Fibroblast of skin of right biceps (primary cell): ENCODE results near the gene ZG16B.

Source experiments
- DNase-seq: peaks from one replicate; pipeline ENCODE4 v3.0.0-alpha.2; 2013

Gene ZG16B

GRCh38 chr16:2829501-2830354 lies at the start of gene ZG16B:
Gene ZG16B (plus strand): TSS chr16:2830303. CDS start chr16:2830442, 139 bp downstream.
- DNase-seq = no peak

GRCh38 chr16:2782583-2783351 lies 47.3 kb upstream of the ZG16B start:
- DNase-seq = no peak

DNA sequence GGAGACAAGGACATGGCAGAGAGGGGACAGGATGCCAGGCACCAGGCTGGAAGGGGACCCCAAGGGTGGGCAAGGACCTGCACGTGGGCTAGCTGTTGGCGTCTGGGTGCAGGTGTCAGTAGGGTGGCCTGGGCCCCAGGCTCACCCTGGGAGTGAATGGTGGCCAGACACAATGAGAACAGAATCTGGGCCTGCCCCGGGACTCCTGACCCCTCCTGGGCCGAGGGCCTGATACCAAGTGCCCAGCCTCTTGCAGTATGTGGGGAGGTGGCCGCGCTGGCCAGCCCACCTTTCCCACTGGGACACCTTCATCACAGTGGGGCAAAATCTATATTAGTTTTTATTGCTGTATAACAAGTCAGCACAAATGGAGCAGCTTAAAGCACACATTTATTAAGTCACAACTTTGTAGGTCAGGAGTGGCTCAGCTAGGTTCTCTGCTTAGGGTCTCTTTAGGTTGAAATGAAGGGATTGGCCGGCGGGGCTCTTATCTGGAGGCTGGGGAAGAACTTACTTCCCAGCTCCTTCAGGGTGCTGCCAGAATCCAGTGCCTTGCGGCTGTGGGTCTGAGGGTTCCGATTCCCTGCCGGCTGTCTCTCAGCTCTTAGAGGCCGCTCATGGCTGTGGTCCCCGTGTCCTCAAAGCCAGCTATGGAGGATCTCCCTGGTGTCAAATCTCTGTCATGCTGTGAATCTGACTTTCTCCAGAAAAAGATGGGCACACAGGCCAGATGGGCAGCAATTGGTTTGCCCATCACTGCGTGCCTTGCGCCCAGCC lies 46.3 kb upstream of the ZG16B start:
- no peak for DNase-seq

DNA sequence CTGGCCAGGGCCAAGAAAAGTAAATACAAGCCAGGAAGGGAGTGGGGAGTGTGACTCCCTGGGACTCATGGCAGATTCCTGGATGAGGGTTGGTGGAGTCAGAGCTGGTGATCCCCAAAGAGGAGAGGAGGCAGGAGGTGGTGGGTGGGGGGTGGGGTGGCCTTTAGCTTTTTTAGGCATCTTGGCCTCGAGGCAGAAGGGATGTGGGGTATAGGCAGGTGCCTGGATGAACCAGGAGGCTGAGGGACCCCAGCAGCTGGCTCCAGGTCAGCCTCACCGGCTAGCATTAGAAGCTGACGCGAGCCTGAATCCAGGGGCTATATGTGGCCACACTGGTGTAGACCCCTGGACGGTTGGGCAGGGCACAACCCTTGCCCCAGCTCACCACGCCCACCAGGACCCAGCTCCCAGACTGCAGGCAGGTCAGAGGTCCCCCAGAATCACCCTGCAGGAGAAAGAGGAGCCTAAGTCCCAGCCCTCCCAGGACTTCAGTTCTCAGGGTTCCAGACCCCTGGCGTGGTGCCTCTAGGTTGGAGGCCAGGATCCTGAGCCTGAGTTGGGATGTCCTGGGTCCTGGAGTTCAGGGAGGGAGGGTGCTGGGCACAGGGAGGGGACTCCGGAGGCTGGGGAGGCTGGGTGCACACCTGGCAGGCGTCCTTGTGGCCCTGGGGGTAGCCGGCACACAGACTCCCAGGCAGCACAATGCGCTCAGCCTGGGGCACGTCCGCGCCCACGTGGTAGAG lies 45.6 kb upstream of the ZG16B start:
- no peak for DNase-seq

DNA sequence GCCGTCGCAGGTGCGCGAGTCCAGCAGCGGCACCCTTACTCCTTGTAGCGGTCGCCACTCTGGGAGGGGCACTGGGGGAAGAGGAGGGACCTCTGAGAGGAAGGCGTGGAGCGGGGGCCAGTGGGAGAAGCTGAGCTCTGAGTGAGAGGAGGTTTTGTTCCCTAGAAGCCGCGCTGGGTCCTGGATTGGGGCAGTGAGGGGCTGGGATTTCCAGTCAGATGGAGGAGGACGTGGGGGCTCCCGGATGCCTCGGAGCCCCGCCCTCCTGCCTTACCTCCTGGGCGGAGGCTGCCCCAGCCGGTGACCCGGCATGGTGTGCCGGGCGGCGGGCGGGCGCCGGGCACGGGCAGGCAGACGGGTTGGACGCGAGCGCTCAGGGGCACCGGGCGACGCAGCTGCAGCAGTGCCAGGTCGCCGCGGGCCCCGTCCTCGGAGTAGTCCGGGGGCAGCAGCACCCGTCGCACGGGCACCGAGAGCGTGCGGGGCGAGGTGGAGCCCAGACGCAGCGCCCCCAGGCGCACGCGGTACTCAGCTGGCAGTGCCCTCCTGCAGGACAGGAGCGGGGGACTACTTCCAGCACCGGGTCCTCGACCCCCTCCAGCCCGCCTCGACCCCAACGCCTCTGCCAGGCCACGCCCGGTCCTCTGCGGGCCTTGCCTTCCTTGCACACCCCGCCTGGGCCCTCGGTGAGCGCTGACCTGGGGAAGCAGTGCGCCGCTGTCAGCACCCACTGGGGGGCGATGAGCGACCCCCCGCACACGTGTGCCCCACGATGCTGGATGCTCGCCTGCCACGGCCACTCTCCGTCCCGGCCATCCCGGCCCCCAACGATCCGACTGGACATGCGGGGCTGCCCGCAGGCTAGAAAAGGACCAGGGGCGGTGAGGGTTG lies 44.8 kb upstream of the ZG16B start:
- DNase-seq = no peak

GRCh38 chr16:2786061-2786825 lies 43.9 kb upstream of the ZG16B start:
- DNase-seq = no peak

DNA sequence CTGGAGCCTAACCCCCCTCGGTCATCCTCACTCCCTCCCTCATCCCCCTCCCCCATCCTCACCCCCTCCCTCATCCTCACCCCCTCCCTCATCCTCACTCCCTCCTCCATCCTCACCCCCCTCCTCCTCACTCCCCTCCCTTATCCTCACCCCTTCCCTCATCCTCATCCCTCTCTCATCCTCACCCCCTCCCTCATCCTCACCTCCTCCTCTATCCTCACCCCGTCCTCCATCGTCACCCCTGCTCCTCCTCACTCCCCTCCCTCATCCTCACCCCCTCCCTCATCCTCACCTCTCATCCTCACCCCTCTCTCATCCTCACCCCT lies 43.3 kb upstream of the ZG16B start:
- DNase-seq = no peak

- DNase-seq = no peak
Observed at GRCh38 chr16:2787406-2787805, 42.7 kb upstream of the ZG16B start, which contains the start of gene PRSS33. Gene PRSS33 (minus strand): TSS chr16:2787560. CDS start chr16:2786547, 1,013 bp downstream.

- no peak for DNase-seq
Observed at GRCh38 chr16:2787961-2788360, 42.1 kb upstream of the ZG16B start.

DNA sequence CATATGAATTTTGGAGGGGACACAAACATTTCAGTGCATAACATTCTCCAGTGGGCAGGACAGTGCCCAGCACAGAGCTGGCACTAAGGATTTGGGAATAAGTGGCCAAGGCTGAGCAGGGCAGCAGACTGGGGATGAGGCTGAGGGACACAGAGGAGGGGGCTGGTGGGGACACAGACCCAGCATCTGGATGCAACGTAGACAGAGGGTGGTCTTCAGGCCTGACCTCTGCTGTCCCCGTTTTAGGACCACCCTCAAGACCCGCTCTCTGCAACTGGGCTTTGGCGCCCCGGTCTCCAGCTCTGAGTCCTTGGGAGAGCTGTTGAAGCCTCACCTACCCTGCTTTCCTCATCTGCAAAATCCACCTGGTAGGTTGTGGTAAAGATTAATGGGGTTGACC lies 39.5 kb upstream of the ZG16B start:
- no peak for DNase-seq

DNA sequence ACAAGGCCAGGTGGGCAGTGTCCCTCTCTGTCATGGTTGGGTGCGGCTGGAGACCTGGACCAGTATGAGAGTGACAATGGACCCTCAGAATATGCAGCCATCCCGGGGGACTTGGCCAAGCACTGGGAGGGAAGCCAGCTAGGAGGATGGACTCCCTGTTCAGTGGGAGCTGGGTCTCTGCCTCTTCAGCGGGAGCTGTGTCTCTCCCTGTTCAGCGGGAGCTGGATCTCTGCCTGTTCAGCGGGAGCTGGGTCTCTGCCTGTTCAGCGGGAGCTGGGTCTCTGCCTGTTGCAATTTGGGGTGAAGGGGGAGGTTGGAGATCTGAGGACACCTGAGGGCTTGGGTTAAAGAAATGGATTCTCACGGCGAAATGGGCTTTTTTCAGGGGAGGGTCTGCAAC lies 38.9 kb upstream of the ZG16B start:
- no peak for DNase-seq

DNA sequence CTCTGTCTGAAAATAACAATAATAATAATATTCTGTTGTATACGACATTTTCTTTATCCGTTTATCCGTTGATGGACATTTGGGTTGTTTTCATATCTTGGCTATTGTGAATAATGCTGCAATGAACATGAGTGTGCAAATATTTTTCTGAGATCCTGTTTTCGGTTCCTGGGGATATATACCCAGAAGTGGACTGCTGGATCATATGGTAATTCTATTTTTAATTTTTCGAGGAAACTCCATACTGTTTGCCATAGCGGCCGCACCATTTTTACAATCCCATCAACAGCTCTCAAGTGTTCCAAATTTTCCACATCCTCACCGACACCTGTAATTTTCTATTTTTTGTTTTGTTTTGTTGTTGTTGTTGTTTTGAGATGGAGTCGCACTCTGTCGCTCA lies 37.2 kb upstream of the ZG16B start:
- DNase-seq = no peak

DNA sequence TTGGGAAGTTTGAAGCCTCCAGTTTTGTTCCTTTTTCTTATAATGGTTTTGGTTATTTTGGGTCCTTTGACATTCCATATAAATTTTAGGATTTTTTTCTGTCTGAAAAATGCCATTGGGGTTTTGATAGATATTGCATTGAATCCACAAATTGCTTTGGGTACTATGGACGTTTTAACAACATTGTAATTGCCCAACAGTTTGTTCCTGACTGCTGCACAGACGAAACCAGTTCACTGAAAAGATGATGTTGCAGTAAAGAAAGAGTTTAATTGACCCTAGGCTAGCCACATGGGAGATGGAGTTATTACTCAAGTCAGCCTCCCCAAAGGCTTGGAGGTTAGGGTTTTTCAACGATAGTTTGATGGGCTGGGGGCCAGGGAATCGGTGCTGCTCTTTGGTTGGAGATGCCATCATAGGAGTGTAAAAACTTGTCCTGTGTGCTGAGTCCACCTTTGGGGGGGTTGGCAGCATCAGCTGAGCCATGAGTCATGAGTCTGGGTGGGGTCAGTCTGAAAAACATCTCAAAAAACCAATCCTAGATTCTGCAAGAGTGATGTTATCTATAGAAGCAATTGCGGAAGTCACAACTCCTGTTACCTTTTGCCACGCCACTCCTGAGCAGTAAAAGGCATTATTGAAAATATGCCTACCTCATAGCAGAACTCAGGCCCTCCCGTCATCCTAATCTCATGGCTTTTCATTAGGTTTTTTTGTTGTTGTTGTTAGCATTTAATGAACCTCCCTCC lies 34.5 kb upstream of the ZG16B start:
- no peak for DNase-seq

GRCh38 chr16:2798723-2799204 lies 31.3 kb upstream of the ZG16B start:
- DNase-seq = no peak

- no peak for DNase-seq
Observed at GRCh38 chr16:2799205-2799858, 30.8 kb upstream of the ZG16B start.

DNA sequence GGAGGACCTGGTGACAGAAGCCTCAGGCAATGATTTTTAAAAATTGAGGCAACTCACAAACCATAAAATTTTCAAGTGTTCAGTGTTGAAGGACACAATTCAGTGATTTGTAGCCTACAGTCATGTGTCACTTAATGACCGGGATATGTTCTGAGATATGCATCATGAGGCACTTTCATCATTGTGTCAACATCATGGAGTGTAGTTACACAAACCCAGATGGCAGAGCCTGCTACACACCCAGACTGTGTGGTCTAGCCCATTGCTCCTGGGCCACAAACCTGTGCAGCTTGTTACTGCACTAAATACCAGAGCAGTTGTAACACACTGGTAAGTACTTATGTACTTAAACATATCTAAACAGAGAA lies 30.3 kb upstream of the ZG16B start:
- no peak for DNase-seq

DNA sequence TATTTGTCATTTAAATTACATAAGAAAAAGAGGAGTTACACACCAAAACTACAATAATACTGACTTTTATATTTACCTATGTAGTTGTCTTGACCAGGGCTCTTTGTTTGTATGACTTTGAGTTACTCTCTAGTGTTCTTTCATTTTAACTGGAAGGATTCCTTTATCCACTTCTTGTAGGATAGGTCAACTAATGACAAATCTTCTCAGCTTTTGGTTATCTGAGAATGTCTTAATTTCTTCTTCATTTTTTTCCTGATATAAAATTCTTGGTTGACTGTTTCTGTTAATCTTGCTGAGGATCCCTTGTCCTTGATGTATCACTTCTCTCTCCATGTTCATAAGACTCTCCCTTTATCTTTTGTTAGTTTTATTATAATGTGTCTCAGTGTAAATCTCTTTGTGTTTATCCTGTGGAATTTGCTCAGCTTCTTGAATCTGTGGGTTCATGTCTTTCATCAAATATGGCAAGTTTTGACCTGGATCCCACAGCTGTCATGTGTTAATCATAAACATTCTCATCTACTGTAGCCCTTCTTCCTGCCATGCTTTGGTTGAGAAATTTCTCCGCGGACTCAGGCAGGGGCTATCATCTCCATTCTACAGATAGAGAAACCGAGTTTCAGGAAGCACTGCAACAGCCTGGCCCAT lies 26.4 kb upstream of the ZG16B start:
- DNase-seq = no peak

DNA sequence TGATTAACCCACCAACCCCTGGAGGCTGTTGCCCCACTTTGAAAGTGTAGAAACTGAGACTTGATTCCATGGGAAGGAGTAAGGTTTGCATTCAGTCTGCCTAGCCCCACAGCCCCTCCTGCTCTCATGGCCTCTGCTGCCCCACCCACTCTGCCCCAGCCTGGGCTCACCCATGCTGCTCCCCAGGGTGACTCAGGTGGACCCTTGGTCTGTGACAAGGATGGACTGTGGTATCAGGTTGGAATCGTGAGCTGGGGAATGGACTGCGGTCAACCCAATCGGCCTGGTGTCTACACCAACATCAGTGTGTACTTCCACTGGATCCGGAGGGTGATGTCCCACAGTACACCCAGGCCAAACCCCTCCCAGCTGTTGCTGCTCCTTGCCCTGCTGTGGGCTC lies 25.4 kb upstream of the ZG16B start:
- no peak for DNase-seq

GRCh38 chr16:2806286-2806685 lies 23.8 kb upstream of the ZG16B start:
- no peak for DNase-seq
